Eye (tissue), 1 donor: Measurements from ENCODE around the gene TSPYL2.

Experiments
- DNase-seq: peaks from one replicate; pipeline ENCODE4 v3.0.0-alpha.2; 2015

TSPYL2 gene

DNA sequence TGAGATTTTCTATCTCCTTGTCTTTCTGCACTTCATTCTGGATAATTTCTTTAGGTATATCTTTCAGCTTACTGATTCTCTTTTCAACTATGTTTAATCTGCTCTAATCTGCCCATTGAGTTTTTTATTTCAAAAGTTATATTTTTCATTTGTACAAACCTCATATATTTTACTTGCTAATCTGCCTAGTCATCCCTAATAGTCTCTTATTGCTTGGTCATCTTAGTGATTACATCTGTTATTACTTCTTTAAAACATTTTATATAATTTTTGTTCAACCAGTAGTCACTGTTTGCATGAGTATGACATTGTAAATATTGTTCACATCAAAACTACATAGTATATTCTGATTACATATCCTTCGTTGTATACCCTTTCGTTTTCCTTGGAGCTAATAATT, 44.2 kb downstream of the TSPYL2 start:
- no peak for DNase-seq

DNA sequence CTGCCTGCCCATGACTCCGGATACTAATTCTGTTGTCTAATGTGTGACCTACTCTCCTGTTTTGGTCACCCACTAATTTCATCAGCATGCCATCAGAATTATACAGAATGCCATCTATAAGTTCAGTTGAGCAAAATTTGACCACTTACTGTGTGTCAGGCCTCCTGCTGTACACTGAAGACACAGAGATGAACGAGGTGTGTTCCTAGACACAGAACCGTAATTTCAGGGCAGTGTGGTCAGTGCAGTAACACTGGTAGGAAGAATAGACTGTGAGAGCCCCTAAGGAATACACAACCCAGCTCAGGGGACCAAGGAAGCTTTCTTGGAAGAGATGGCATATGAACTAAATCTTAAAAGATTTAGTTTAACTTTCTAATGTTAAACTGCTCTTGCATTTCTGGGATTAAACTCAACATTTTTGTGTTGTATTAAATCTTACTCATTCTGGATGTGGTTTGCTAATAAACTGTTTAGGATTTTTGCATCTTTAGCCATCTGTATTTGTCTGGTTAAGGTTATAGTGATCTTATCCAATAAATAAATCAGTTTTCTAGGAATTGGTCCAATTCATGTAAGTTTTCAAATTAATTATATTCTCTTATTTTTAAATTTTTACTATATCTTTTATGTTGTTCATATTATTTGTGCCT, 46.1 kb downstream of the TSPYL2 start:
- no peak for DNase-seq

DNA sequence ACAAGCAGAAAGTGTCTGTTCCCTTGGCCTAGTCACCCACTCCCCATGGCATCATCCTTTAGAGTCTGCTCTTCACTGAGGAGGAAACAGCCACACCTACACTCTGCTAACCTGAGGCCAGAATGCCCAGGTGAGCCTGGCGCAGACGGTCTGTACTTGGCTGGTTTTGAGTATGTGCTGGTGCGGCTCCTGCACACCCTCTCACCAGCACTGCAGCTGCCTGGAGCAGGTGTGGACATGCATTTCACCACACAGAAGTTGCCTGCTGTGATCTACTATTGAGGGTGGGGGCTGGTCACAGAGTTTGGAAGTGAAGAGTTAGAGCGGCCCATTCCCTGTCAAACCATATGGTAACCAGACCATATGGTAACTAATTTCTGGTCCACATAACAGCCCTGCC, 51.2 kb downstream of the TSPYL2 start:
- DNase-seq, result no peak

DNA sequence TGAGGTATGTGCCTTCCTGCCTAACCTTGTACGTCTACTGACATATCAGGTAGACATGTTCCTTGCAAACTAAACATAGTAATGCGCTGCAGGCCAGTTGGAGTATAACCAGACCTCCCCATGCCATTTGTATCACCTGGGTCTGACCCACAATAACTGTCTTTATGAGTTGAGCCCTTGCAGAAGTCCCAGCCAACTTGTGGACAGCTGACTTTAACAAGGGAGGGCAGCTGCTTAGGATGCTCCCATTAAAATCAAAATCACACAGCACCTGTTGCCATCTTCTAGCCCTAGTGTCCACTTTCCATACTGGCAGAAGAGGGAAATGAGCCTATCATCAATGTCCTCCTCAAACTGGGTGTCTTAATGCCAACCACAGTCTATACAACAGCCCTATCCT, 53.4 kb downstream of the TSPYL2 start:
- no peak for DNase-seq
